Measurements from ENCODE around the gene BET1L. TPM values are rescaled to one million over a fixed set of nuclear protein-coding genes. Genes with fewer than 3 reads are reported as not detected.
A peak's percentile ranks its signal among the peaks of the same experiment; 100 is the strongest.

The BET1L gene
- total and polyA plus RNA-seq, 10 of the 15 experiments (the other 5 are each of a cell fraction or from before 2014, with no cell fraction given): 6.7 to 55.4 (median 39.7) TPM

DNA sequence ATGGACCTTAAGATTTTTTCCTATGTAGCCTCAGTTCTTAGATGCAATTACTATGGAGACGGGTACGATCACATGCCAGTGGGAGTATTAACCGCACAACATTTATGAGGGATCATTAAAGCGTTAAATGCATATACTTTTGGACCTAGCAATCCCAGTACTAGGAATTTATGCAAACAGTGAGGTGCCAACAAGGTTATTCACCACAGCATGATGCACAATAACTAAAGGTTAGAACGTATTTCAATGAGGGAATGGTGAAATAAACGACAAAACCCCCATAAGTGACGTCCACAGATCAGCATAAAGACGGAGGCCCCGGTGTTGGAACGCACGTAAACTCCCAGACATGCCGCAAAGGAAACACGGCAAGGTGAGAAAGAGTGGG, 28.4 kb upstream of the BET1L start (continued):
- TF ChIP-seq KDM1A (IDR thresholded peaks at IDR 0.05; ENCODE audit: borderline replicate concordance): no peak
- peak; percentile 46; the same call in 1 of the 2 replicates for TF ChIP-seq ATF7 (IDR thresholded peaks at IDR 0.05; ENCODE audit: low read depth)
- 0 out of 2 replicates have a peak, but pooled peaks have one; percentile 35 for TF ChIP-seq PAX5 (IDR thresholded peaks at IDR 0.05; ENCODE audit: borderline replicate concordance, low read depth, low read length)
- no peak for TF ChIP-seq NFYB (IDR thresholded peaks at IDR 0.05; ENCODE audit: insufficient read depth, low read depth, low read length)
- TF ChIP-seq, protein P1, sequence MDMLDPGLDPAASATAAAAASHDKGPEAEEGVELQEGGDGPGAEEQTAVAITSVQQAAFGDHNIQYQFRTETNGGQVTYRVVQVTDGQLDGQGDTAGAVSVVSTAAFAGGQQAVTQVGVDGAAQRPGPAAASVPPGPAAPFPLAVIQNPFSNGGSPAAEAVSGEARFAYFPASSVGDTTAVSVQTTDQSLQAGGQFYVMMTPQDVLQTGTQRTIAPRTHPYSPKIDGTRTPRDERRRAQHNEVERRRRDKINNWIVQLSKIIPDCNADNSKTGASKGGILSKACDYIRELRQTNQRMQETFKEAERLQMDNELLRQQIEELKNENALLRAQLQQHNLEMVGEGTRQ (IDR thresholded peaks at IDR 0.05; ENCODE audit: borderline replicate concordance, low read depth, low read length): no peak
- no peak for TF ChIP-seq YY1 (IDR thresholded peaks at IDR 0.05; ENCODE audit: low read depth, low read length)
- peak; percentile 13; the same call in 1 of the 2 replicates for TF ChIP-seq NBN (IDR thresholded peaks at IDR 0.05)
- TF ChIP-seq SREBF1 (IDR thresholded peaks at IDR 0.05; ENCODE audit: low read length): no peak
- TF ChIP-seq HDAC6 (IDR thresholded peaks at IDR 0.05; ENCODE audit: unreplicated experiment): peak; percentile 60
- TF ChIP-seq NFIC (IDR thresholded peaks at IDR 0.05; ENCODE audit: low read depth, low read length): no peak
- TF ChIP-seq SUZ12 (IDR thresholded peaks at IDR 0.05; ENCODE audit: unreplicated experiment): no peak
- TF ChIP-seq PAX8 (IDR thresholded peaks at IDR 0.05): no peak
- TF ChIP-seq ETV6 (conservative IDR thresholded peaks at IDR 0.05 in 1 of 2, IDR thresholded peaks at IDR 0.05 in 1 of 2; ENCODE audit: borderline replicate concordance in 1 of 2, low read depth in 1 of 2): no peak
- TF ChIP-seq TCF3 (IDR thresholded peaks at IDR 0.05; ENCODE audit: borderline replicate concordance, insufficient read depth, low read depth, low read length): no peak

Data from GM12878 (cell line).